ENCODE results near the gene TRIM52. TPM values are rescaled to one million over a fixed set of nuclear protein-coding genes. Genes with fewer than 3 reads are reported as not detected.
"Not testable (repeated sequence)": the region's sequence is repeated elsewhere in the genome, so short reads cannot be mapped to it uniquely, and the experiment has no call there.

TRIM52 gene
- 8.0 TPM for total RNA-seq

DNA sequence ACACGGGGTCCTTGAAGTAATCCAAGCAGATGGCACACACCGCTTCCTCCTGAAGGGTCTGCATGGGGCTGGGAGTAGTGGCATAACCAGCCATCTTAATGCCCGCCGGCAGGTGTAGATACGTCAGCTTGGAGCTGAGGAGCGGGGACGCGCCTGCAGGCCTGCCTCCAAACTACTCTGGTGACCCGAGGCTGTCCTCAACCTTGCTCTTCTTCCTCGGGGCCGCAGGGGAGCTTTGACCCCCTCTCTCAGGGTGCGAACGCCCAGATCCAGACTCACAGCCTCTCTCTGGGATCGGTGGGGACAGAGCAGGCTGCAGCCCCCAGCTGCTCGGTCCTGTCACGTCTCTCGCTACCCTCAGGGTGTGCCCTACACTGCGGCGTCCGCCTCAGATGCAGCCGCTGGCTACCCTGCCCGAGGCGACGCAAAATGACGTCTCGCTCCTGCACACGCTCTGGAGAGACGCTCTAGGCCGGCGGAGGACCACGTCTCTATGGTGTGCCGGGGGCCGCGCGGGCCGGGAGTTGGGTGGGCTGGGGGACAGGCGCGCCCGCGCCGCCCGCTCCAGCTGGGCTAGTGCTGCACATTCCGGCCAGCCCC is at the start of gene TRIM52:
Gene TRIM52 (minus strand): TSS at position 424 of the 600 bp plus-strand sequence. CDS start 330 bp downstream, at position 94.
- DNase-seq = peak; percentile 96

- DNase-seq = not testable (repeated sequence)
Measured at GRCh38 chr5:181287331-181287730, 26.4 kb upstream of the TRIM52 start.

DNA sequence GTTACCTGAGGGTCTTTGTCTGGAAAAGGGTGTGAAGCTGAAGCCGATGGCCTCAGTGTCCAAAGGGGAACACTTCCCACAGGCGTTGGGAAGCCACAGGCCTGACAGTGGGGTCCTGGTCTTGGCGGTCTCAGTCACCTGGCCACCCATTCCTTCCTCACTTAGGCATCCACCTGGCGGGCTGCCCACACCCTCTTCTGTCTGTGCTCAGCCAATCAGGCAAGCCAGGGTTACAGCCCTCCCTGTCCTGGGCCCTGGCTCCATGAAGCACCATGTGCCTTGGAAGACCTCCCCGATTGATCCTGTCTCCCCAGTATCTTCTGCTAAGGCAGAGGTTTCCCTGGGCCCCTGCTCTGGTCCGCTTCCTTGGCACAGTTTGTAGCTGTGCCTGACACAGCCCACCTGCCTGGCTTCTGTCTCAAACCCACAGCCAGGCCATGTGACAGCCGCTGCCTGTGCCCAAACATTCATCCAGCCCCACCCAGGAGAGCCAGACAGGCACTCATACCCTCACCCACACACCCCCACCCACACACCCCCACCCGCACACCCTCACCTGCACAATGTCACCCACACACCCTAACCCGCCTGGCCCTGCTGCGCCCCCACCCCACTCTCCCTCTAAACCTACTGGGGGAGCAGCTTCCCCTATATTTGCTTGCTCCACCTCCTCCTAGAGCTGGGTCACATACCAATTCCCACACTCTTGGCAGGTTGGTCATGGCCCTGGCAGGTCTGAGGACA is 25.2 kb upstream of the TRIM52 start:
- DNase-seq = not testable (repeated sequence)

- DNase-seq = not testable (repeated sequence)
Measured at GRCh38 chr5:181283841-181284755, 23.2 kb upstream of the TRIM52 start.

DNA sequence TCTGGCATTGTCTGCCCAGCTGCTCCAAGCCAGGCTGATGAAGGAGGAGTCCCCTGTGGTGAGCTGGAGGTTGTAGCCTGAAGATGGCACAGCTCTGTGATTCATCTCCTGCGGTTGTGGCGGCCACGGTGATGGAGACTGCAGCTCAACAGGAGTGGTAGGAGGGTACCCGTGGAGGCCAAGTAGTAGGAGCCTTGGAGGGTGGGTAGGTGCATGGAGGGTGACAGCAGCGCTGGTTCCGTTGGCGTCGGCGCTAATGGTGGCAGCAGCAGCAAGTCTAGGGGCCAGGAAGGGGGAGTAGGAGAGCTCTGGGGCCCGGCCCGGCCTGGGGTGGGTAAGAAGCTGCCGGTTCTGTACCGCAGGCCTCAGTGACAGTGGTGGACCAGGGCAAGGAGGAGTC is 22.4 kb upstream of the TRIM52 start:
- no peak for DNase-seq

DNA sequence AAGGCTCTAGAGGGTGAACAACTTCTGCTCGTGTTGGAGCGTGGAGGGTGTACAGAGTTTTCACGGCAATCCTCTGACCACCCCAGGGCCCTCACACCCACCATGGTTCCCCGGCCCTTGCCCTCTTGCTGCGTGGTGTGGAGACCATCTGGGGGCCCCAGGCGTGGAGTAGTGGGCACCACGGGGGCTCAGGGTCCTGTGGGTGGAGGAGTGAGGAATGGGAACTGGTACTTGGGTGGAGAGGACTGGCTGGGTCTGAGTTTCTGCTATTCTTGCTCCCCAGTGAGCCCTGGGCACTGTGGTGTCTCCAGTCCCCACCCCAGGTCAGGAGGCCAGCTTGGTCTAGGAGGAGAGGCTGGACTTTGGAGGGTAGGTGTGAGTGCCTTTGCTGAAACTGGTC is 21.9 kb upstream of the TRIM52 start:
- DNase-seq = no peak

- DNase-seq = not testable (repeated sequence)
Measured at GRCh38 chr5:181282415-181282814, 21.5 kb upstream of the TRIM52 start.

DNA sequence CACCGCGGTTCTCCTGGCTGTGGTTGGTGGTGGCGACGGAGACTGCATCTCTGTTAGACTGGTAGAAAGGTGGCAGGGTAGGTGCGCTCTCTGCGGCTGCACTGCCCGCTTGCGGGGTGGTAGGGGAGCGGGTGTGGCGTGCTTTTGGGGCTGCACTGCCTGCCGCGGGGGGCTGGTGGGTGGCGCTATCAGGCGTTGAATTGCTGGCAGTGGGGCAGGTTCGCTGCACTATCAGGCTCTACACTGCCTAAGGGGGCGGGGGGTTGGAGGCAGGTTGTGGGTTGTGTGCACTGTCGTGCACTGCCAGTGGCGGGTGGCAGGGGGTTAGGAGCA is 21.0 kb upstream of the TRIM52 start:
- no peak for DNase-seq

DNA sequence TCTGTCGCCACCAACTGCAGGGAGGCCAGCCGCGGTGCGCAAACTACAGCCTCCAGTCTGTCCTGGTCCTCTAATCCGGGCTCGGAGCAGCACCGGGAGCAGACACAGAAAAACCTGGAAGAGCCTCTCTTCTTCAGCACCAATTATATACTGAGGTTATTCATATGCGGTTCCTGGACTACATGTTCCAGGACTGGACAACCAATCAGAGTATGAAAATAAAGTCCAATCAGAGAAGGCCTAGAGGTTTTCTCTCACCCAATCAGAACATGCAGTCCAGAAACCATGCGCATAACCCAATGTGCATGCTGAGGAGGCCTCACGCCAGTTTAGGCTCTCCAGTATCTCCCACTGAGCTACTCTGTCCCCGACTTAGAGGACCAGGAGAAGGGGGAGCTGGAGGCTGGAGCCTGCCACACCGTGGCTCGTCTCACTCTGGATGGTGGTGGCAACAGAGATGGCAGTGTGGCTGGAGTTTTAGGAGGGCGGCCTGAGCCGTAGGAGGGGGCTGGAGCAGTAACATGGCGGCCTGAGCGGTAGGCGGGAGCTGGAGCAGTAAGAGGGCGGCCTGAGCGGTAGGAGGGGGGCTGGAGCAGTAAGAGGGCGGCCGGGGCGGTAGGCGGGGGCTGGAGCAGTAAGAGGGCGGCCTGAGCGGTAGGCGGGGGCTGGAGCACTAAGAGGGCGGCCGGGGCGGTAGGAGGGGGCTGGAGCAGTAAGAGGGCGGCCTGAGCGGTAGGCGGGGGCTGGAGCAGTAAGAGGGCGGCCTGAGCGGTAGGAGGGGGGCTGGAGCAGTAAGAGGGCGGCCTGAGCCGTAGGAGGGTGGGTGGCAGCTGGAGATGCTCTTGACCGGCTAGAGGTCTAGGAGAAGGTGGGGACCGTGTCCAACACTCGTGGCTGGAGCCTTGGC is 20.4 kb upstream of the TRIM52 start:
- no peak for DNase-seq

GRCh38 chr5:181280251-181280762 is 19.4 kb upstream of the TRIM52 start:
- DNase-seq = no peak

GRCh38 chr5:181273433-181273744 is 12.4 kb upstream of the TRIM52 start:
- not testable (repeated sequence) for DNase-seq

DNA sequence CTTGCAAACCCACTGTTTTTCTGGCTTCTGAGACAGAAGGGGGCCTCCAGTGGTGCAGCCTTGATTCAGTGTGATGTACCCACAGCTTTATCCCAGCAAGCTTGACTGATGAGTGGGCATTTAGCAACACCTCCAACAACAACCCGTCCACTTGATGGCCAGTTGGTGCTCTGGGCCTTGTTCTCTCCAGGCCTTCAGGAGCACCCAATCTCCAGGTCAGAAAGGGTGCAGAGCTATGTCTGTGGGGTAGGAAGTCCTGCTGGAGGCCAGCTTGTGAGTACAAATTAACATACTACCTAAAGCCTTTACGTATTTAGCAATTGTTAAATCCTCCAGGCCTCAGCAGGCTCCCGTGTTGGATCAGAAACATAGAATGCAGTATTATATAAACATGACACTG is 10.1 kb upstream of the TRIM52 start:
- no peak for DNase-seq

- DNase-seq = not testable (repeated sequence)
Measured at GRCh38 chr5:181267907-181268306, 7.0 kb upstream of the TRIM52 start.

DNA sequence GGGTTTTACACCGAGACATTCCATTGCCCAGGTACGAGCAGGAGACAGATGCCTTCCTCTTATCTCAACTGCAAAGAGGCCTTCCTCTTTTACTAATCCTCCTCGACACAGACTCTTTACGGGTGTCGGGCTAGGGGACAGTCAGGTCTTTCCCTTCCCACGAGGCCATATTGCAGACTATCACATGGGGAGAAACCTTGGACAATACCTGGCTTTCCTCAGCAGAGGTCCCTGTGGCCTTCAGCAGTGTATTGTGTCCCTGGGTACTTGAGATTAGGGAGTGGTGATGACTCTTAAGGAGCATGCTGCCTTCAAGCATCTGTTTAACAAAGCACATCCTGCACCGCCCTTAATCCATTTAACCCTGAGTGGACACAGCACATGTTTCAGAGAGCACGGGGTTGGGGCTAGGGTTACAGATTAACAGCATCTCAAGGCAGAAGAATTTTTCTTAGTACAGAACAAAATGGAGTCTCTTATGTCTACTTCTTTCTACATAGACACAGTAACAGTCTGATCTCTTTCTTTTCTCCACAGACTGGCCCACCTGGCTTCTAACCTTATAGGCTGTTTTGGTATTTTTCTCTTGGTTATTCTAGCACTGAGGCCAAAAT is 6.5 kb upstream of the TRIM52 start:
- DNase-seq = not testable (repeated sequence)

DNA sequence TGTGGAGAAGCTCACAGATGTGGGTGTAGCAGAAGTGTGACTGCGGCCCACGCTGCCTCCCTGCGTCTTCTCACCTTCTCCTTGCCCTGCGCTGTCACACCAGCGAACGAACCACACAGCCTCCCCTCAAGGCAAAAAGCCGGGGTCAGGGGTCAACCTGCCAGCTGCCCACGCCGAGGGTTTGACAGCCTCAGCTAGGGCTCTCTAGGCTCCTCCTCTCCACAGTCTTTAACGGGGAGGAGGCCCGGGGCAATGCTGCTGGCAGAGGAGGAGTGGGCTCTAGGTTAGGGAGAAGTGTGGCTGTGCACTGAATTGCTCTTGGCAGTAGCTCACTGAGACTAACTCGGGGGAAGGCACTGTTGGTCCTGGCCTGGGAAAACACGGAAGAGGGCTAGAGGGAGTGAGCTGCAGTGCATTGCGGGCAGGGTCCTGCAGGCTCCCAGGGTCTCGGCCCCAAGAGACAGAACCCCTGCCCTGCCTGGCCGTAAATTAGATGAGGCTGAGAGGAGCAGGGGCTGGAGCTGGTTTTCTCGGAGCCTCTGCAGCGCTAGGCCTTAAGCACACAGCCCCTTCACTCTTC is 4.2 kb upstream of the TRIM52 start:
- DNase-seq = no peak

- DNase-seq = no peak
Measured at GRCh38 chr5:181263633-181264032, 2.7 kb upstream of the TRIM52 start.

DNA sequence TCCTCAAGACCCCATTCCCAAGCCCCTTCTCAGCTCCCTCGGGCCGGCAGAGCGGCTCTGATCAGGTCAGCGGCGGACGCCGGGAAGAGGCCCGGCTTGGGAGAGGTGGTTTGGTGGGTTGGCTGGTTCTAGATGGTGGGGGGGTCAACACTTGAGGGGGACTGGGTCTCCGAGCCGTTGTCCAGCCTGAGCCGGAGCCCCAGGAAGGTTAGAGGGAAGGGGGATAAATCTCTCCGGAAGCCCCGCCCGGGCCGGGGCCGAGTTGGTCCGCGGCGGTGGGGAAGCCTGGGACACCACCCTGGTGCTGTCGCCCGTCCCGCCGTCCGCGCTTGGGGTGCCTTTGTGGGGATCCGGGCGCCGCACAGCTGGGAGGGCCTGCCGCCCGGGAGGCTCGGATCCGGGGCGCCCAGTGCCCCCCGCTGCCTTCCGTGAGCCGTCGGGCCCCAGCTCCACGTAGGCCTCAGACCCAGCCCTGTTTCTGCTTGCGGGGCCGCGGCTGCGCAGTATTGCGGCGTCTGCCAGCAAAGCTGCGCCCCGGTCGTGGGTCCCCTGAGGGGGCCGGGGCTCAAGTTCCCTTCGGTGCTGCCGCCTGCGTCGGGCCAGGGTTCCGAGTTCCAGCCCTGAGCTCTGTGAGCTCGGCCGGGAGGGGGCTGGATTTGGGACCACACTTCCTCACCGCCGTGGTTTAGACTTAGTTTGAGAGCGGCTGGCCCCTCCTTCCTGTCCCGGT is 542 bp upstream of the TRIM52 start:
- DNase-seq = peak; percentile 81

DNA sequence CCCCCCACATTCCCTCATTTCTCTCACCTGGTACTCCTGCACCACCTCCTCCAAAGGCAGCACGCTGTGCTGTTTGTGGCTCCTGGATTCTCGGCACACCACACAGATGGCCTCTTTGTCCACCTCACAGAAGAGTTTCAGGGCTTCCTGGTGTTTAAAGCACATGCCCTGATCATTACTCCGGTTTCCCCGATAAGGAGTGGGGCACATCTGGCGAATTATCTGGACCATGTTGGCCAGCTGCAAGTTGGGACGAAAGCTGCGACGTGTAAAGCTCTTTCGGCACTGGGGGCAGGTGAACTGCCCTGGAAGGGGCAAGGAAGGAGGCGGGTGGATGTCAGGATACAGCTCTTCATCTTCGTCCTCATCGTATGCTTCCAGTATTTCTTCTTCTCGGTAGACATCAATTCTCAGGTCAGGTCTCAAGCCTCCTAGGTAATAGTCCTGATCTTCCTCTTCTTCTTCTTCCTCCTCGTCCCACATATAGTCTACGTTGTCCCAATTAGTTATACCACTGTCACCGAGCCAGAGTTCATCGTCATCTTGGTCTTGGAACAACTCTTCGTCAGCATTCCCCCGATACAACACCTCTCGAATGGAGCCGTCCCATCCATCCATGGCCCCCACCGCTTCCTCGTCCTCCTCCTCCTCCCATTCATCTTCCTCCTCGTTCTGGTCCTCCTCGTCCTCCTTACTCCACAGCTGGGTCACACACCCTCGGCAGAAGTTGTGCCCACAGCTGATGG is 796 bp downstream of the TRIM52 start:
- no peak for DNase-seq

GRCh38 chr5:181259283-181259682 is 1.7 kb downstream of the TRIM52 start:
- DNase-seq = no peak

DNA sequence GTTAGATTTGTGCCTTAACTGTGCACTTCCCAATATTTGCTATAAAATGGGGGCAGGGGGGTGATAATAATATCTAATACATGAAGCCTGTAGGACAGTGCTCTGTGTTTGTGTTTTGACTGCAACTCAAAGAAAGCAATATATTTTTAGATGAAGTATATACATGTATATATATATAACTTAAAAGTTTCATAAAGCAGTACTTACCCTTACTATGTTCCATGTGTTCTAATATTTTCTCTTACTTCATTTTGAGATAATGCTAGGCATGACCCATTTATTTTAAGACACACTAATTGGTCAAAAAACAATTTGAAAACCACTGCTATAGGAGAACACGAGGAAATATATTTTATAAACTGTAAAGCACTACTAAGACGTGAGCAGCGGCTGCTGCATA is 2.4 kb downstream of the TRIM52 start:
- DNase-seq = no peak

Data from tongue (tissue), 2 donors.